Small intestine (tissue), 7 donors: ENCODE measurements around the gene APIP. TPM values are rescaled to one million over a fixed set of nuclear protein-coding genes. Genes with fewer than 3 reads are reported as not detected.

Experiments
- DNase-seq, 2 donors: peaks; one replicate each; pipeline versions ENCODE4 v3.0.0 to v3.0.0-alpha.2; 2013
- FAIRE-seq: peaks from 2 replicates; lab custom pipeline; 2012; peaks lifted over from hg19 to GRCh38; lab: Jason Lieb, UNC
- H3K27ac ChIP-seq, 3 donors: one replicate each; pipeline ENCODE4 v1.5.1; 2013; ENCODE audit warnings: low read length in 2 of 3, mild to moderate bottlenecking in 2 of 3, control low read depth in 1 of 3, inconsistent platforms in 1 of 3, low read depth in 1 of 3, moderate library complexity in 1 of 3
- H3K27me3 ChIP-seq, 3 donors: one replicate each; pipeline ENCODE4 v1.6.1; 2013; ENCODE audit warnings: low read length in 3 of 3, inconsistent platforms in 1 of 3; ENCODE audit not compliant: control insufficient read depth in 3 of 3, insufficient read depth in 3 of 3
- H3K36me3 ChIP-seq, 3 donors: one replicate each; pipeline ENCODE4 v1.6.1; 2013; ENCODE audit warnings: low read length in 3 of 3, inconsistent platforms in 1 of 3, low read depth in 1 of 3, mild to moderate bottlenecking in 1 of 3, moderate library complexity in 1 of 3; ENCODE audit not compliant: control insufficient read depth in 3 of 3, insufficient read depth in 2 of 3
- H3K4me1 ChIP-seq, 3 donors: one replicate each; pipeline ENCODE4 v1.6.1; 2013; ENCODE audit warnings: low read length in 2 of 3, inconsistent platforms in 1 of 3, low read depth in 1 of 3, mild to moderate bottlenecking in 1 of 3, moderate library complexity in 1 of 3; ENCODE audit not compliant: control insufficient read depth in 3 of 3, insufficient read depth in 2 of 3
- H3K4me3 ChIP-seq, 3 donors: one replicate each; pipeline ENCODE4 v1.5.1; 2013; ENCODE audit warnings: low read length in 3 of 3, control low read depth in 1 of 3, inconsistent platforms in 1 of 3, low read depth in 1 of 3, mild to moderate bottlenecking in 1 of 3, moderate library complexity in 1 of 3
- H3K9me3 ChIP-seq, 2 donors: one replicate each; pipeline ENCODE4 v1.6.1; 2013; ENCODE audit warnings: low read depth in 1 of 2, low read length in 1 of 2; ENCODE audit not compliant: control insufficient read depth in 2 of 2, insufficient read depth in 1 of 2
- WGBS, 3 donors: extraction: QIAGEN DNeasy Blood & Tissue Kit; methylation state at CpG; one replicate each; pipeline ENCODE4 v1.1.7; 2013; 5-methylcytosine and 5-hydroxymethylcytosine counted together
- polyA plus RNA-seq, 4 donors: library from polyadenylated mRNA; stranded (reverse) in 3 of 4; unstranded in 1 of 4; fragments of 200-250 nt in 3 of 4; fragments of 120-200 nt in 1 of 4; gene quantifications; one replicate each; pipeline versions ENCODE4 v1.2.1 to v1.2.3, GENCODE V29; 2013
- donor health status: healthy with polysubstance abuse.
- donor health status: control.
- donor health status: control.
- donor health status: Bipolar disorder and iron deficiency.
- donor health status: healthy.

APIP gene
- polyA plus RNA-seq, 4 donors = 23.6 to 36.2 (median 30.0) TPM

- Histone ChIP-seq H3K36me3 (no peaks in the 10 kb centered on the region), H3K9me3 (peaks cover 0 to 2% of the 10 kb centered on the region in 2 donors), H3K27me3 (no peaks in the 10 kb centered on the region), H3K27ac (no peak overlapping the region), H3K4me3 (no peak overlapping the region), H3K4me1 (no peaks in the 10 kb centered on the region)
- DNase-seq (no peak), FAIRE-seq (no peak)
Measured at GRCh38 chr11:34843271-34843670, 72.9 kb downstream of the APIP start.

GRCh38 chr11:34840736-34841386, 75.3 kb downstream of the APIP start:
- Histone ChIP-seq H3K27ac (no peak overlapping the region), H3K4me3 (no peak overlapping the region), H3K27me3 (no peaks in the 10 kb centered on the region), H3K9me3 (peaks cover 0 to 2% of the 10 kb centered on the region in 2 donors), H3K4me1 (no peaks in the 10 kb centered on the region), H3K36me3 (no peaks in the 10 kb centered on the region)
- no peak for FAIRE-seq
- DNase-seq = peak; percentile 33 to 83
- 24 to 50% (median 42%) methylated on average over 4 of the region's 4 CpGs for WGBS, 3 donors

GRCh38 chr11:34839969-34840368, 76.2 kb downstream of the APIP start:
- no peak for FAIRE-seq
- 91 to 95% (median 93%) methylated on average over 2 of the region's 2 CpGs for WGBS, 3 donors
- H3K27ac ChIP-seq = no peak overlapping the region

GRCh38 chr11:34836958-34837856, 79.0 kb downstream of the APIP start:
- Histone ChIP-seq H3K27me3 (no peaks in the 10 kb centered on the region), H3K4me3 (no peak overlapping the region), H3K4me1 (no peaks in the 10 kb centered on the region), H3K27ac (no peak overlapping the region), H3K9me3 (peaks cover 0 to 2% of the 10 kb centered on the region in 2 donors), H3K36me3 (no peaks in the 10 kb centered on the region)
- no peak for FAIRE-seq
- 77 to 83% (median 78%) methylated on average over 4 of the region's 4 CpGs for WGBS, 3 donors
- no peak for DNase-seq

More at GRCh38 chr11:34839969-34840368, 76.2 kb downstream of the APIP start:
- Histone ChIP-seq H3K4me1 (no peaks in the 10 kb centered on the region), H3K4me3 (no peak overlapping the region), H3K27me3 (no peaks in the 10 kb centered on the region), H3K36me3 (no peaks in the 10 kb centered on the region), H3K9me3 (peaks cover 0 to 2% of the 10 kb centered on the region in 2 donors)
- no peak for DNase-seq

GRCh38 chr11:34833602-34834001, 82.6 kb downstream of the APIP start:
- H3K27me3 ChIP-seq = no peaks in the 10 kb centered on the region
- H3K9me3 ChIP-seq = no peaks in the 10 kb centered on the region
- no peaks in the 10 kb centered on the region for H3K36me3 ChIP-seq
- no peak overlapping the region for H3K27ac ChIP-seq
- no peaks in the 10 kb centered on the region for H3K4me1 ChIP-seq
- DNase-seq = no peak
- H3K4me3 ChIP-seq = no peak overlapping the region
- FAIRE-seq = no peak

Other genes starting within 250 kb of the APIP start
- 10 to 100 TPM; 15.7 to 29.0 (median 26.1) TPM for gene PDHX, start 239 bp upstream of the APIP start, polyA plus RNA-seq
- gene CD44, start 222.8 kb upstream of the APIP start, polyA plus RNA-seq = 10 to 100 TPM in 3 of 4 donors, 1 to 10 TPM in 1; 5.4 to 89.6 (median 19.6) TPM